Motor neuron (in vitro differentiated cells): ENCODE measurements around the gene ISG20L2. TPM values are rescaled to one million over a fixed set of nuclear protein-coding genes. Genes with fewer than 3 reads are reported as not detected.

Source experiments
- ATAC-seq, 8 experiments: fragments of 200-7000 bp; cut with Tn5 transposase; replicated peaks in 6 of 8; 2 replicates each; pipeline ENCODE4 v1.8.0; 2021; ENCODE audit warnings: mild to moderate bottlenecking in 8 of 8, moderate library complexity in 8 of 8
- H3K27ac ChIP-seq, 2 donors: fragments of 250-450 bp; sonication (Bioruptor Pico); 2 replicates each; pipeline ENCODE4 v1.9.0; 2021; ENCODE audit warnings: antibody characterized with exemption in 2 of 2, mild to moderate bottlenecking in 2 of 2, moderate library complexity in 1 of 2
- H3K4me1 ChIP-seq, 2 donors: fragments of 250-450 bp; sonication (Bioruptor Pico); replicated peaks in 1 of 2; 2 replicates each; pipeline ENCODE4 v1.6.1; 2021; ENCODE audit warnings: antibody characterized with exemption in 2 of 2, mild to moderate bottlenecking in 2 of 2, moderate library complexity in 1 of 2
- H3K4me3 ChIP-seq, 5 donors: fragments of 250-450 bp; sonication (Bioruptor Pico); 2 replicates each; pipeline ENCODE4 v1.9.0; 2021; ENCODE audit warnings: antibody characterized with exemption in 5 of 5, mild to moderate bottlenecking in 5 of 5, moderate library complexity in 4 of 5
- WGBS, 10 experiments: fragments of 450-650 bp; shearing (Covaris generic); methylation state at CpG; one replicate each; pipeline ENCODE4 v1.0.0; 2022; 5-methylcytosine and 5-hydroxymethylcytosine counted together
- in situ Hi-C, 9 experiments: fragments of 400-800 bp; cut with MboI; loops; one replicate each; pipeline ENCODE4 v1.15.0; 2021; ENCODE audit warnings: low sequenced_read_pairs in 9 of 9, low pct_unique_long_range_greater_than_20kb in 2 of 9; ENCODE audit not compliant: unreplicated experiment in 9 of 9
- total RNA-seq, 8 experiments: library from RNA; unstranded; fragments of 300-600 nt; gene quantifications; 2 replicates each; pipeline versions ENCODE4 v1.2.3 to v1.2.4, GENCODE V29; 2022

Gene ISG20L2
- total RNA-seq, 8 experiments from 2014 or later, result 25.1 to 45.2 (median 33.0) TPM

- Histone ChIP-seq H3K4me1 (peaks cover 37 to 39% of the 10 kb centered on the region in 2 donors), H3K4me3 (peak overlapping the region; percentile 59 to 86 (median 81)), H3K27ac (no peak overlapping the region)
- in situ Hi-C loops, result no loop called here
- ATAC-seq, result no peak
- 0 to 52% (median 32%) methylated on average over 2 to 15 of the region's 15 CpGs; no CpG with 5 or more reads in 2 of the 10 experiments for WGBS, 10 experiments
Observed at GRCh38 chr1:156726549-156727226, 1.9 kb downstream of the ISG20L2 start.

GRCh38 chr1:156725683-156726280 lies 2.8 kb downstream of the ISG20L2 start:
- H3K27ac ChIP-seq, result no peak overlapping the region
- in situ Hi-C loops, result no loop called here

GRCh38 chr1:156721535-156721934 lies 7.0 kb downstream of the ISG20L2 start:
- no peak overlapping the region for H3K27ac ChIP-seq
- no peak for ATAC-seq
- 83 to 100% (median 94%) methylated on average over 1 to 4 of the region's 4 CpGs; no CpG with 5 or more reads in 3 of the 10 experiments for WGBS, 10 experiments
- no peak overlapping the region for H3K4me3 ChIP-seq
- in situ Hi-C loops, result loop anchor here in 1 of 9 experiments (5.0 kb wide), 1 partner anchor 34 kb away; no protein-coding TSS in a partner anchor
- H3K4me1 ChIP-seq, result peaks cover 15 to 16% of the 10 kb centered on the region in 2 donors

More at GRCh38 chr1:156725683-156726280, 2.8 kb downstream of the ISG20L2 start:
- ATAC-seq, result peak; percentile 37 to 49 (median 46)
- Histone ChIP-seq H3K4me3 (peak overlapping the region; percentile 59 to 86 (median 81)), H3K4me1 (peaks cover 37 to 39% of the 10 kb centered on the region in 2 donors)
- 0 to 36% (median 14%) methylated on average over 1 to 16 of the region's 18 CpGs for WGBS, 10 experiments

GRCh38 chr1:156721131-156721530 lies 7.4 kb downstream of the ISG20L2 start:
- H3K4me3 ChIP-seq, result no peak overlapping the region
- no peak overlapping the region for H3K27ac ChIP-seq
- 60 to 100% (median 77%) methylated on average over 1 to 2 of the region's 2 CpGs; no CpG with 5 or more reads in 6 of the 10 experiments for WGBS, 10 experiments
- in situ Hi-C loops, result loop anchor here in 1 of 9 experiments (5.0 kb wide), 1 partner anchor 34 kb away; no protein-coding TSS in a partner anchor
- no peak for ATAC-seq
- peaks cover 12% of the 10 kb centered on the region in 2 donors for H3K4me1 ChIP-seq

GRCh38 chr1:156717351-156717750 lies 11.2 kb downstream of the ISG20L2 start:
- Histone ChIP-seq H3K4me1 (peaks cover 7 to 12% of the 10 kb centered on the region in 2 donors), H3K4me3 (no peak overlapping the region), H3K27ac (no peak overlapping the region)
- peak in 1 of 8 experiments; percentile 29 for ATAC-seq
- in situ Hi-C loops, result no loop called here
- 40 to 100% (median 94%) methylated on average over 1 to 4 of the region's 4 CpGs; no CpG with 5 or more reads in 2 of the 10 experiments for WGBS, 10 experiments

- Histone ChIP-seq H3K4me3 (no peak overlapping the region), H3K4me1 (peaks cover 33 to 37% of the 10 kb centered on the region in 2 donors), H3K27ac (no peak overlapping the region)
- in situ Hi-C loops, result no loop called here
- no peak for ATAC-seq
- 38 to 100% (median 81%) methylated on average over 1 to 3 of the region's 3 CpGs for WGBS, 10 experiments
Observed at GRCh38 chr1:156714830-156715229, 13.7 kb downstream of the ISG20L2 start.

- Histone ChIP-seq H3K27ac (peak overlapping the region in 1 of 2 donors; percentile 72), H3K4me1 (peaks cover 55 to 59% of the 10 kb centered on the region in 2 donors), H3K4me3 (no peak overlapping the region)
- in situ Hi-C loops, result no loop called here
- peak in 3 of 8 experiments; percentile 10 to 33 (median 15) for ATAC-seq
- WGBS, 10 experiments, result 10 to 66% (median 34%) methylated on average over 1 to 3 of the region's 3 CpGs; no CpG with 5 or more reads in 4 of the 10 experiments
Observed at GRCh38 chr1:156712626-156713025, 15.9 kb downstream of the ISG20L2 start.

GRCh38 chr1:156711011-156711817 lies 17.4 kb downstream of the ISG20L2 start:
- H3K27ac ChIP-seq, result peak overlapping the region; percentile 70 to 72
- H3K4me3 ChIP-seq, result no peak overlapping the region
- 42 to 100% (median 93%) methylated on average over 1 to 2 of the region's 9 CpGs; no CpG with 5 or more reads in 6 of the 10 experiments for WGBS, 10 experiments
- in situ Hi-C loops, result no loop called here
- ATAC-seq, result no peak
- peaks cover 68% of the 10 kb centered on the region in 2 donors for H3K4me1 ChIP-seq

GRCh38 chr1:156709757-156710489 lies 18.6 kb downstream of the ISG20L2 start:
- H3K27ac ChIP-seq, result peak overlapping the region; percentile 70 to 93
- peak in 4 of 8 experiments; percentile 11 to 75 (median 16) for ATAC-seq
- peaks cover 68 to 70% of the 10 kb centered on the region in 2 donors for H3K4me1 ChIP-seq
- H3K4me3 ChIP-seq, result no peak overlapping the region
- in situ Hi-C loops, result no loop called here
- WGBS, 10 experiments, result 0 to 100% (median 60%) methylated on average over 1 to 10 of the region's 11 CpGs; no CpG with 5 or more reads in 1 of the 10 experiments

- no peak overlapping the region for H3K4me3 ChIP-seq
- in situ Hi-C loops, result no loop called here
- ATAC-seq, result no peak
- peaks cover 68 to 78% of the 10 kb centered on the region in 2 donors for H3K4me1 ChIP-seq
- peak overlapping the region; percentile 92 to 93 for H3K27ac ChIP-seq
- 0 to 69% (median 40%) methylated on average over 1 to 3 of the region's 4 CpGs; no CpG with 5 or more reads in 1 of the 10 experiments for WGBS, 10 experiments
Observed at GRCh38 chr1:156709031-156709430, 19.5 kb downstream of the ISG20L2 start.

GRCh38 chr1:156708218-156708661 lies 20.3 kb downstream of the ISG20L2 start:
- Histone ChIP-seq H3K4me1 (peaks cover 64 to 86% of the 10 kb centered on the region in 2 donors), H3K4me3 (peak overlapping the region in 1 of 5 donors; percentile 44), H3K27ac (peak overlapping the region; percentile 92 to 93)
- no peak for ATAC-seq
- in situ Hi-C loops, result no loop called here
- 0 to 11% methylated on average over 1 to 3 of the region's 4 CpGs; no CpG with 5 or more reads in 8 of the 10 experiments for WGBS, 10 experiments
